HG03378 (cell line): ENCODE data around the gene UGT2B15.
A peak's percentile ranks its signal among the peaks of the same experiment; 100 is the strongest.

Source experiments
- ATAC-seq: cut with Tn5 transposase; IDR thresholded peaks from one replicate; pipeline ENCODE4 v1.9.1; 2021; ENCODE audit warnings: mild to moderate bottlenecking, moderate library complexity; ENCODE audit not compliant: unreplicated experiment

UGT2B15 gene

DNA sequence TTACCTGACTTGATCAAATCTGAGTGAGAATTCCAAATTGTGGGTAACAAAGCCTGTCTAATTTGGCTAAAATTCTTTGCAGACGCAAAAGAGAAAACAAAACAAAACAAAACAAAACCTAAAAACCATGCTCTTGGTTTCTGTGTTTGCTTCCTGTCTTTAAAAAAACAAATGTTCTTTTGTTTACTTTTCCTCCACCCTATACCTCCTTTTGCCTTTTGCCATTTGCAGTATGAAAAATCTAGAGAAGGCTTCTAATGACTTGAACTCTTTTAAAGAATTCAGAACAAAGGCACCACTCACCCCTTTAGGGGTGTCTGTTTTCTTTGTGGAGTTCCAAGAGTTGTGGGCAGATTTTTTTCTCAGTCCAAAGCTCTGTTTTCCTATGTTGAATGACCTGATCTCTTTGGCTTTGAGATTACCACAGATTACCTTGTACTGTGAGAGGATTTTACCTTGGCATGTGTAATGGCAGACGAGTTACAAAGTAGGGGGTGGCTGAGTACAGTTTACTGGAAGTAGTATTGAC is 13.9 kb downstream of the UGT2B15 start:
- ATAC-seq: peak; percentile 42

GRCh38 chr4:68655764-68656444 is 14.5 kb downstream of the UGT2B15 start:
- peak; percentile 4 for ATAC-seq

DNA sequence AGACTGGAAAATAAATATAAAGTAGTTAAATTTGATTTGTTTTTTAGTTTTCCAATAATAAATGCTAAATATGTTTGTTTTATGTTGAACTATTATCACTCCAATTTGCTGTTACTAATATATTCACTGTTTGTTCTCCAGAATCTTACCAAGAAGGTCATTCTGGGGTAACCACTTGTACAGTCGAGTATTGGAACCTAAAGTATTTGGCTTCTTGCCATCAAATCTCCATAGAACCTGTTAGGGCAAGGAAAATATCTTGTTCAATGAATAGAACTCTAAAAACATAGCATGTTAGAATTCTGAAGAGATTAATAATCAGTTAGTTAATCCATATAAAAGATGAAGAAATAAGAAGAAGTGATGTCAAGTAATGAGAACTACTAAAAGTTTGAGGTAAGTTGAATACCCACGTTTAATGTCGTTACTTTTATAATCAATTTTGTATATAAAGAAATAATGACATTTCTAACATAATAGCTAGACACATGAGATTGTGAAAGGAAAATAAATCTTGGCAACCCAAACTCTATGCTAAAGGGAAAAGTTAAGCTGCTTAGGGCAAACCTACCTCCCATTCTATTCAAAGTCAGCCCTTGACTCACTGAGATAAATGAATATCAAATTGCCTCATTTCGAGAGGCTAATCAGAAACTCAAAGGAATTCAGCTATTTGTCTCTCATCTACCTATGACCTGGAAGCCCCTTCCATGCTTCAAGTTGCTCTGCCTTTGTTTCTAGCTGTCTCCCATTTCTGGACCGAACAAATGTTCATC is 15.3 kb downstream of the UGT2B15 start:
- no peak for ATAC-seq

DNA sequence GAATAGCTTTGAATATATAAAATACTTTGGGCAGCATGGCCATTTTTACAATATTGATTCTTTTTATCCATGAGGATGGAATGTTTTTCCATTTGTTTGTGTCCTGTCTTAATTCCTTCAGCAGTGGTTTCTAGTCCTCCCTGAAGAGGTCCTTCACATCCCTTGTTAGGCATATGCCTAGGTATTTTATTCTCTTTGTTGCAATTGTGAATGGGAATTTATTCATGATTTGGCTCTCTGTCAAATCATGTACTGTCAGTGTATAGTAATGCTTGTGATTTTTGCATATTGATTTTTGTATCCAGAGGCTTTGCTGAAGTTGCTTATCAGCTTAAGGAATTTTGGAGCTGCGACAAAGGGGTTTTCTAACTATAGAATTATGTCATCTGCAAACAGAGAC is 18.5 kb downstream of the UGT2B15 start:
- ATAC-seq: no peak

DNA sequence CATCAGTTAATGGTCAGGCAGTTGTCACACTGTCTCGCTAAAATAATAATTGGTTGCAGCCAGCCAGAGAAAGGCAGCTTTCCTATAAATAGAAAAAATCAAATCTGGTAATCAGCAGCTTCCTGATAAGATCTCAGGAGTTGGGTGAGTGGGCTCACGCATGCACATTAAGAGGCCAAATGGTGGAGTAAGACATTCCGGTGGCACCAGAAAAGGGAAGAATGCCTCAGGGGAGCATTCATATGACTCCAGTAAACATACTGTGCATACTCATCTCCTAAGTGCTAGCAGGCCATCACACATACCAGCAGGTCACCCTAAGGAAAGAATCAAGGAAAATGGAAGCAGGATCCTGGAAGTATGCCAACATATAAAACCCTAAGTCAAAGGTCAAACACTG is 40.1 kb downstream of the UGT2B15 start:
- no peak for ATAC-seq

DNA sequence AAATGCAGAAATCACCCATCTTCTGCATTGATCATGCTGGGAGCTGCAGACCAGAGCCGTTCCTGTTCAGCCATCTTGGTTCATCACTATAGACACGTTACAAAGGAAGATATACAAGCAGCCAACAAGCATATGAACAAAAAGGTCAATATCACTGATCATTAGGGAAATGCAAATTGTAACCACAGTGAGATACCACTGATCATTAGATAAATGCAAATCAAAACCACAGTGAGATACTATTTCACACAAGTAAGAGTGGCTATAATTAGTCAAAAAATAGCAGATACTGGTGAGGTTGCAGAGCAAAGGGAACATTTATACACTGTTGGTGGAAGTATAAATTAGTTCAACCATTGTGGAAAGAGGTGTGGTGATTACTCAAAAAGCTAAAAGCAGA is 47.7 kb downstream of the UGT2B15 start:
- ATAC-seq: peak; percentile 75

- peak; percentile 78 for ATAC-seq
These were observed 53.3 kb downstream of the UGT2B15 start for GRCh38 chr4:68617003-68617698.

DNA sequence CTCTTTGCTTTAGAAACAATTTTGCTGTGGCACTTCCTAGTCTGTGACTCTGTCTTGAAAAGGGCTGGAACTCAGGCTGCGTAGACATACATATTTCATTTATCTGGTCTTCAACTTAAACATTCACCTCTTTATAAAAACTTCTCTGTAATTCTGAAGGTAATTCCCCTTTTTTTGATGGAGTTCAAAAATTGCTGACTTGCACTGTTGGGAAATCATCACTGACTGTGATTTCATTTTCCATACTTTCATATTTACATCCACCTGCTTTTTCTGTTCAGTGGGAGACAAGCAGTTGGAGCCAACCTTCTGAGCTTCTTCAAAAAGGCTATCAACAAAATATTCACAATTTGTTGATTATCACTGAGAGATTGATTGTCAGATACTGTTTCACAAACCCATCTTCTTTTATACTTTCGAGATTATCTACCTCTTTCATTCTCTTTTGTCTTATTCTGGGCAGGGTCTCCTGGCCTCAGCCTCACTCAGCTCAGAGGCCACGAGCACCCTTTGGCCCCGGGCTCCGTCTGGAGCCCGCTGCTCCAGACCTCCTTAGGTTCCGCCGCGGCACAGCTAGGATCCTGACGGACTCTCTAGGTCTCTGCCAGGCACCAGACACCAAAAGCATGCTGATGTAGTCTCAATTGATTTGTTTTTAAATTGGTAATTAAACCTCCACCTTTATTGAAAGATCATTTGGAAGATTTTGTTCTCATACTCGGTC is 54.6 kb downstream of the UGT2B15 start:
- no peak for ATAC-seq

DNA sequence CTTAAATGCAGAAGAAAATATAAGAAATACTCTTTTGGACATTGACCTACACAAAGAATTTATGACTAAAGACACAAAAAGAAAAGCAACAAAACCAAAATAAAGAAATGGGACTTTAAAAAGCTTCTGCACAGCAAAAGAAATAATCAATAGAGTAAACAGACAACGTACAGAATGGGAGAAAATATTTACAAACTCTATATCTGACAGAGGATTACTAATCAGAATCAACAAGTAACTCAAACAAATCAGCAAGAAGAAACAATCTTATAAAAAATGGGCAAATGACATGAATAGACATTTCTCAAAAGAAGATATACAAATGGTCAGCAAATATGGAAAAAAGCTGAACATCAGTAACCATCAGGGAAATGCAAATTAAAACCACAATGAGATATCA is 56.7 kb downstream of the UGT2B15 start:
- ATAC-seq: no peak

GRCh38 chr4:68606240-68606639 is 64.2 kb downstream of the UGT2B15 start:
- ATAC-seq: no peak

- no peak for ATAC-seq
These were observed 71.3 kb downstream of the UGT2B15 start for GRCh38 chr4:68599150-68599549.

- no peak for ATAC-seq
These were observed 73.0 kb downstream of the UGT2B15 start for GRCh38 chr4:68597482-68597881.
